ENCODE data around the gene STIL.
A peak's percentile ranks its signal among the peaks of the same experiment; 100 is the strongest.

Gene STIL

GRCh38 chr1:47238935-47239592 lies 74.9 kb downstream of the STIL start:
- TF ChIP-seq, protein P1, sequence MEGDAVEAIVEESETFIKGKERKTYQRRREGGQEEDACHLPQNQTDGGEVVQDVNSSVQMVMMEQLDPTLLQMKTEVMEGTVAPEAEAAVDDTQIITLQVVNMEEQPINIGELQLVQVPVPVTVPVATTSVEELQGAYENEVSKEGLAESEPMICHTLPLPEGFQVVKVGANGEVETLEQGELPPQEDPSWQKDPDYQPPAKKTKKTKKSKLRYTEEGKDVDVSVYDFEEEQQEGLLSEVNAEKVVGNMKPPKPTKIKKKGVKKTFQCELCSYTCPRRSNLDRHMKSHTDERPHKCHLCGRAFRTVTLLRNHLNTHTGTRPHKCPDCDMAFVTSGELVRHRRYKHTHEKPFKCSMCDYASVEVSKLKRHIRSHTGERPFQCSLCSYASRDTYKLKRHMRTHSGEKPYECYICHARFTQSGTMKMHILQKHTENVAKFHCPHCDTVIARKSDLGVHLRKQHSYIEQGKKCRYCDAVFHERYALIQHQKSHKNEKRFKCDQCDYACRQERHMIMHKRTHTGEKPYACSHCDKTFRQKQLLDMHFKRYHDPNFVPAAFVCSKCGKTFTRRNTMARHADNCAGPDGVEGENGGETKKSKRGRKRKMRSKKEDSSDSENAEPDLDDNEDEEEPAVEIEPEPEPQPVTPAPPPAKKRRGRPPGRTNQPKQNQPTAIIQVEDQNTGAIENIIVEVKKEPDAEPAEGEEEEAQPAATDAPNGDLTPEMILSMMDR (IDR thresholded peaks at IDR 0.05; ENCODE audit: extremely low read depth, insufficient read depth, missing control alignments): no peak
- in situ Hi-C loops (cut with MboI; ENCODE audit: low pct_unique_long_range_greater_than_20kb, low sequenced_read_pairs, unreplicated experiment): no loop called here
- no peak for DNase-seq (ENCODE audit: low spot score)

- in situ Hi-C loops (cut with MboI; ENCODE audit: low pct_unique_long_range_greater_than_20kb, low sequenced_read_pairs, unreplicated experiment): no loop called here
- DNase-seq (ENCODE audit: low spot score): no peak
- TF ChIP-seq, protein P1 (IDR thresholded peaks at IDR 0.05; ENCODE audit: extremely low read depth, insufficient read depth, missing control alignments): no peak
Observed at GRCh38 chr1:47235806-47236205, 78.1 kb downstream of the STIL start.

- in situ Hi-C loops (cut with MboI; ENCODE audit: low pct_unique_long_range_greater_than_20kb, low sequenced_read_pairs, unreplicated experiment): no loop called here
- TF ChIP-seq, protein P1 (IDR thresholded peaks at IDR 0.05; ENCODE audit: extremely low read depth, insufficient read depth, missing control alignments): no peak
- no peak for DNase-seq (ENCODE audit: low spot score)
Observed at GRCh38 chr1:47235241-47235681, 78.7 kb downstream of the STIL start.

- DNase-seq (ENCODE audit: low spot score): no peak
- in situ Hi-C loops (cut with MboI; ENCODE audit: low pct_unique_long_range_greater_than_20kb, low sequenced_read_pairs, unreplicated experiment): no loop called here
- TF ChIP-seq, protein P1 (IDR thresholded peaks at IDR 0.05; ENCODE audit: extremely low read depth, insufficient read depth, missing control alignments): no peak
Observed at GRCh38 chr1:47233186-47233585, 80.8 kb downstream of the STIL start.

GRCh38 chr1:47232187-47232874 lies 81.6 kb downstream of the STIL start, which contains the start of gene TAL1:
Gene TAL1, minus strand, starts transcription at chr1:47232225. Its CDS starts 6,337 bp downstream, at chr1:47225888.
- TF ChIP-seq, protein P1 (IDR thresholded peaks at IDR 0.05; ENCODE audit: extremely low read depth, insufficient read depth, missing control alignments): no peak
- in situ Hi-C loops (cut with MboI; ENCODE audit: low pct_unique_long_range_greater_than_20kb, low sequenced_read_pairs, unreplicated experiment): no loop called here
- DNase-seq (ENCODE audit: low spot score): no peak

- TF ChIP-seq, protein P1 (IDR thresholded peaks at IDR 0.05; ENCODE audit: extremely low read depth, insufficient read depth, missing control alignments): no peak
- in situ Hi-C loops (cut with MboI; ENCODE audit: low pct_unique_long_range_greater_than_20kb, low sequenced_read_pairs, unreplicated experiment): no loop called here
- peak; percentile 65 for DNase-seq (ENCODE audit: low spot score)
Observed at GRCh38 chr1:47231301-47232186, 82.4 kb downstream of the STIL start.
